Activated CD8-positive, alpha-beta memory T cell treated with anti-CD3 and anti-CD28 coated beads for 36 hours (primary cell): ENCODE data around the gene COG4. TPM values are rescaled to one million over a fixed set of nuclear protein-coding genes. Genes with fewer than 3 reads are reported as not detected.

Experiments used
- CTCF ChIA-PET: fragments of 350-600 bp; sonication (Branson Sonifier 250); formaldehyde crosslinking; loops from one replicate; lab custom pipeline; 2021; ENCODE audit warnings: antibody characterized with exemption; lab: Charles Lee
- POLR2A ChIA-PET: fragments of 350-600 bp; sonication (Branson Sonifier 250); formaldehyde crosslinking; loops from one replicate; lab custom pipeline; 2021; ENCODE audit warnings: antibody characterized with exemption; lab: Charles Lee
- total RNA-seq, 2 experiments: library from RNA; stranded (reverse); gene quantifications; one replicate each; pipeline ENCODE4 v1.2.3, GENCODE V29; 2021

The COG4 gene
- total RNA-seq, 2 experiments from 2014 or later, result 39.4 to 44.2 TPM

DNA sequence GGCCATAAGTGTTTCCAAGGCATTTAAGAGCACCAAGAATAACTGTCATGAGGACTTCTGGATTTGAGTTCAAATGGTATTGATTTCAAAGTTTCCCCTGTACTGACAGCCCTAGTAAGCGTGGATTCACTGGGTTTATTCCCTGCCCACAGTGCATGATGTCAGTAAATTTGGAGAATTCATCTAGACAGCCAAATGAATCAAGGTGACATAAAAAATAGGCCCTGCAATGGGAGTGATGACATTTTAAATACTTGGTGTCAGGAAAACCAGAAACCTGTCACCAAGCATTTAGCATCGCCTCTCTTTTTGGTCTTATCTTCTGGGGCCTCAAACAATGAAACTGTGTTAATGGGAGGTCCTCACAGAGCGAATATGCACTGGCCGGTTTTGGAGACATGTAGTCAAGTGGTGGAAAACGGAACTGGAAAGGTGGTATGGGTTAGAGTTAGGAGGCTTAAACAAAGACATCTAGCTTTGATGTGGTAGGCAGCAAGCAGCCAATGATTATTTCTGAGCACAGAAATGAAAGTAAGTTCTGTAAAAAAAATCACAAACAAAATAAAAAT, 29.1 kb downstream of the COG4 start:
- POLR2A ChIA-PET, result interaction anchor here (1.2 kb wide), 1 partner anchor 113 kb away, joined by 9 read pairs; no protein-coding TSS in a partner anchor
- CTCF ChIA-PET, result no interaction called here

DNA sequence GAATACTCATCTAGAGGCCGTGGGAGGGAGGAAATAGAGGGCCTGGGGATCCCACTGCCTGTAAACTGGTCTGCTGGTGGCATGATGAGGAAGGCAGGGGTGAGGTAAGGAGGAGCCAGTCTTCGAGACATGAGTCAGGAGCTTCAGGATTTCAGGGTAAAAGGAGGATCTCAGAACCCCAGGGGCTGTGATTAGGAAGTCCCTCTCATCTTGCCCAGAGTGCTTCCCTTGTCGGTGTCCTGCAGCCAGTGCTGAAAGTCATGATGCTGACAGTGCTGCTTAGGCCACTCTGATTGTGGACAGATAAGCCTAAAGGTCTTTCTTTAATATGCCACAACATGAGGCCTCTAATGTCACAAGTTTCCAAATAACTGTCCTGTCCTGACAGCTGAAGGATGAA, 29.6 kb downstream of the COG4 start:
- ChIA-PET POLR2A (interaction anchor here (1.2 kb wide), 1 partner anchor 112 kb away, joined by 9 read pairs; no protein-coding TSS in a partner anchor), CTCF (interaction anchor here (0.6 kb wide), 1 partner anchor 142 kb away, joined by 3 read pairs; no protein-coding TSS in a partner anchor)

DNA sequence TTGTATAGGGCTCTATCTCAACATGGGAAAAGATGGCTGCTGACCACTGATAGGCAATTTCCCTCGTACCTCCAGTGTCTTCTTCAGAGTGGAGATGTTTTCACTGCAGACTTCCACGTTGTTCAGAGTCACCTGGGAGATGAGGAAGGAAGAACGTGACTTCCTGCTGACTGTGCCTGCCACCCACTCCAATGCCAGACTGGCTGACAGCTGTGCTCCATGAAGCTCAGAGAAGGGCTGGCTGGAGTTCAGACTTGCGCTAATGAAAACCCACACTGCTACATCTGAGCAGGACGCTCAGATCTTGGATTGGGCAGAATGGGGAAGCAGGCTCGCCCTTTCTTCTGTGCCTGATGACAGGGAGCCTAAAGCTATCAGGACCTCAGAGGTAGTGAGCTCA, 33.1 kb downstream of the COG4 start:
- POLR2A ChIA-PET, result no interaction called here
- CTCF ChIA-PET, result no interaction called here

DNA sequence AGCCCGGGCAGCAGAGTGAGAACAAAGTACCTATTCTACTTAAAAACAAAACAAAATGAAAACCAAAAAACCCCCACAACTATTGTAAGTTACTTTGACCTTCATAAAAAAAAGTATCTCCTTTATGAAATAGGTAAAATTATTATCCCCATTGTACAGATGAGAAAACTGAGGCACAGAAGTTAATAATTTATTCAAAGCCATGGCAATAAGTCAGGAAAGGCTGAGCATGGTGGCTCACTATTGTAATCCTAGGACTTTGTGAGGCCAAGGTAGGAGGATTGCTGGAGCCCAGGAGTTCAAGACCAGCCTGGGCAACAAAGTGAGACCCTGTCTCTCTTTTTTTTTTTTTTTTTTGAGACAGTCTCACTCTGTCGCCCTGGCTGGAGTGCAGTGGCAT, 38.5 kb downstream of the COG4 start:
- ChIA-PET POLR2A (interaction anchor here (0.6 kb wide), 1 partner anchor 125 kb away, joined by 4 read pairs; no protein-coding TSS in a partner anchor), CTCF (interaction anchor here (0.6 kb wide), 1 partner anchor 105 kb away, joined by 4 read pairs; no protein-coding TSS in a partner anchor)

DNA sequence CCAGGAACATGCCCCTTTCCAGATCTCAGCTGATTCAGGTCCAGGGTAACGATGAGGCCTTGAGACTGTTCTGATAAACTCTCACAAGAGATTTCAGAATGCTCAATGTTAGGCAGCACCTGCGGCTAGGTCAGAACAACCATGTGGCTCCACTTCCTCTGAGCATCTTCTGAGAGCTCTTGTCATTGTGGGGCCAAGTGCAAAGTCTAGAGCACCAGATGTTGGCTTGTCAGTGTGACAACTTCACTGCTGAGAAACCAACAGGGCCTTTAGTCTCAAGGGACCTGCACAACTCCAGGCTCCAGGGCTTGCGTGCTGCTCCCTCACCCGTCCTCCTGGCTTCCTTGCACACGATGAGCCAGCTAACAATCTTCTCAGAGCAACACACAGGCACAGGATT, 39.9 kb downstream of the COG4 start:
- CTCF ChIA-PET, result interaction anchor here (1.0 kb wide), 1 partner anchor 12 kb away, joined by 5 read pairs; no protein-coding TSS in a partner anchor
- POLR2A ChIA-PET, result no interaction called here

DNA sequence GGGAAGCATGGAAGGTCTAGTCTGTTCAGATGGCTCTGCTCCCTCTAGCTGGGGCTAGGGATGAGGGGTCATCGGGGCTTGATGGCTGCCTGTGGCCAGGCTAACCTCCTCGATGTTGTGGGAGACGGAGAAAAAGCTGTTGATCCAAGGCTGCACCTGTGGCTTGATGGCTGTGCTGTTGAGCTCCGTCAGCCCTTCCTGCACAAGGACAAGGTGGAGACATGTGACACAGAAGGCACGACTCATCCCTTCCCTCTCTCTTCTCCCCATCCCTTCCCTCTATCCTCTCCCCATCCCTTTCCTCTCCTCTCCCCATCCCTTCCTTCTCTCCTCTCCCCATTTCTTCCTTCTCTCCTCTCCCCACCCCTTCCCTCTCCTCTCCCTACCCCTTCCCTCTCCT, 40.7 kb downstream of the COG4 start:
- POLR2A ChIA-PET, result no interaction called here
- CTCF ChIA-PET, result no interaction called here

DNA sequence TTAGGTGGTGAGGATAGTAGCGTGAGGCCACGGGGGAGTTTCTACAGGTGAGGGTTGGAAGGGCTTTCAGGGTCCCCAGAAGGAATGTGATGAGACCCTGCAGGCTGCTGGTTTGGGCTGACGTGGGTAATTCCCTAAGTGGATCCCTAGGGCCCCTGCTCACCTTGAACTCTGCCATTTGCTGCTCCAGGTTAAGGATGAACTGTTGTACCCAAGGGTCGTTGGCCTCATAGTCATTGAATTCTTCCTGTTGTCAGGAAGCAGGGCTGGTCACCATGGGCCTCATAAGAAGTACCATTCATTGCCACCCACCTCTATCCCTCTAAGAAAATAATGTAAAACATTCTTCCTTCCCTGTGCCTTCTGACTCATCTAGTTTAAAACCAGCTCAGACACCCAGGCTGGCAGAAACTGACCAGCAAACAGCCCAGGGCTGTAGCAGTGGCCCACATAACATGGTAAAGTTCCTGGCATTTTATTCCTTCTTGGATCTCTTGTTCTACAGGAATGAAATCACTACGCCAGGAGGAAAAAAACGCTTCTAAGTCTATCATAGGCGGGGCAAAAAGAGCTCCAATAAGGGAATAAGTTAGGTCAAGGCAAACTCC, 41.3 kb downstream of the COG4 start:
- ChIA-PET CTCF (no interaction called here), POLR2A (no interaction called here)

DNA sequence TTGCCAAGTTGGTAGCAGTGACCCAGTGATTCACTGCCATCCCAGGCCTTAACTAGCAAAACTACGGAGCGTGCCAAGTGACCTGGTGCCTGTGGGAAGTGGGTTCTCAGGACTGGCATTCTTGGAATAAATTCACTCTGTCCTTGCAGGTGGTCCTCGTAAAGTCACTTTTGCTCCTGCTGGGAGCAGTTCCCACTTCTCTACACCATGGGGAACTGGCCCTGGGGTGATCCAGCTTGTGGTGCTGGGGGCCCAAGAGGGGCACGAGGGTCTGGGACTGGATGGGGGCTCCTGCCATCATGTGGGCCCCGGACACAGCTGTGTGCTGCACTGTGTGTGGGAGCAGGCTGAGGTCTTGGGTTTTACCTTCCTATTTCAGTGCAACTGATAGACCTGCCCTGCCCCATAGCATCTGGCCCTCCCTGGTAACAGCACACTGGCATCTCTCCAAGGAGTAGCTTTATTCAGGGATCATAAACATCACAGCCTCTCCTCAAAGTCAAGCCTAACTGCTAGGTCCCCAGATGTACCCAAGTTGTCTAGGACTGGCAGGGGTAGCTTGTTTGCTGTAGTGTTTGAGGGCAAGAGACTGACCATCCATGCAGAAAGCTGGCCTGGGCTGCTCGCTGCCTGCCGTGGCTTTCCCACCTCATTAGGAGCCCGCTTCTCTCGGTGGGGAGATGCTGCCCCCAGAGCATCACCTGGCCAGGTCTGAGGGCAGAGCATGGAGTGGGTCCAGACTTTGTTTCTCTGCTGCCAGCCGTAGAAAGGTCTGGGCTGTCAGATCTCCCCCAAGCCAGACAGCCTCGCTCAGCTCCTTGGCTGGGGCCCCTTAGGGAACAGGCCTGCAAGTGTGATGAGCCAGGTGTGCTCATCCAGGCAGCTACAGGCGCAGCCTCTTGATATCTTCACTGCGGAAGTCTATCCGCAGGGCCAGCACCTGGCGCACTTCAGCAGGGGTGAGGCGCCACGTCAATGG, 42.9 kb downstream of the COG4 start:
- ChIA-PET POLR2A (interaction anchor here (0.6 kb wide), 1 partner anchor 97 kb away, joined by 3 read pairs; no protein-coding TSS in a partner anchor), CTCF (no interaction called here)

DNA sequence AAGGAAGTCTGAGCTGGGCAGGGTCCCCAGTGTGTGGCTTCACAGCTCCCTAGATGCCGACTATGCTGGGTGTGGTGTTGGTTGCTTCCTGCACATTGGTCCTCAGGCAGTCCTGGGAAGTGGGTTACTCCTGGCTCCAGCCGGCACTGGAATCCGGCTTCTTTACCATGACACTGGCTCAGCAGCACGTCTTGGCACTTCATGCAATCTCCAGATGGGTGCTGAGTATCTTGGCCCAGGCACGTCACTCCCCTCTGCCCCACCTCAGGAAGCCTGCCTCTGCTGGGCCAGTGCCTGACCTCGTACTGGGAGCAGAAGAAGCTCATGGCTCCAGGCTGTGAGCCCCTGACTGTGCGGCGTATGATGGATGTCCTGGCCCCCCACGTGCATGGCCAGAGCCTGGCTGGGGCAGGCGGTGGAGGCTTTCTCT, 44.4 kb downstream of the COG4 start:
- CTCF ChIA-PET, result interaction anchor here (2.8 kb wide), 1 partner anchor 40 kb away, joined by 9 read pairs; the partner anchor contains the start of gene ST3GAL2
- POLR2A ChIA-PET, result no interaction called here

DNA sequence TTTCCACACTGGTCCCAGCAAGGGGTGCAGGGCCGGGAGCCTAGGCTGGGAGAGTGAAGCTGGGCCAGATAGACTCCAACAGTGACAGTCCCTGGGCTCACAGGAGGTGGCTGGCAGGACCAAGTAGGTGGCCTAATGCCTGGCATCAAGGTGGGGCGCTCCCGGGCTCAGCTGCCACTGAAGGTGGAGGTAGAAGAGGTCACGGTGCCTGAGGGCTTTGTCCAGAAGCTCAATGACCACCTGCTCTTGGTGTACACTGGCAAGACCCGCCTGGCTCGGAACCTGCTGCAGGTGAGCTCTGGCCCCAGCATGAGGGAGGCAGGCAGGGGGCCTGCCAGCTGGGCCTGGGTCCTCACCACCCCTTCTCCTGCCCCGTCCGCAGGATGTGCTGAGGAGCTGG, 45.2 kb downstream of the COG4 start:
- ChIA-PET POLR2A (interaction anchor here (0.6 kb wide), 1 partner anchor 185 kb away, joined by 3 read pairs; no protein-coding TSS in a partner anchor), CTCF (interaction anchor here (0.5 to 2.8 kb wide), 2 partner anchors 13 to 40 kb away, joined by 6 to 9 read pairs; partner anchors contain the start of gene ST3GAL2)

DNA sequence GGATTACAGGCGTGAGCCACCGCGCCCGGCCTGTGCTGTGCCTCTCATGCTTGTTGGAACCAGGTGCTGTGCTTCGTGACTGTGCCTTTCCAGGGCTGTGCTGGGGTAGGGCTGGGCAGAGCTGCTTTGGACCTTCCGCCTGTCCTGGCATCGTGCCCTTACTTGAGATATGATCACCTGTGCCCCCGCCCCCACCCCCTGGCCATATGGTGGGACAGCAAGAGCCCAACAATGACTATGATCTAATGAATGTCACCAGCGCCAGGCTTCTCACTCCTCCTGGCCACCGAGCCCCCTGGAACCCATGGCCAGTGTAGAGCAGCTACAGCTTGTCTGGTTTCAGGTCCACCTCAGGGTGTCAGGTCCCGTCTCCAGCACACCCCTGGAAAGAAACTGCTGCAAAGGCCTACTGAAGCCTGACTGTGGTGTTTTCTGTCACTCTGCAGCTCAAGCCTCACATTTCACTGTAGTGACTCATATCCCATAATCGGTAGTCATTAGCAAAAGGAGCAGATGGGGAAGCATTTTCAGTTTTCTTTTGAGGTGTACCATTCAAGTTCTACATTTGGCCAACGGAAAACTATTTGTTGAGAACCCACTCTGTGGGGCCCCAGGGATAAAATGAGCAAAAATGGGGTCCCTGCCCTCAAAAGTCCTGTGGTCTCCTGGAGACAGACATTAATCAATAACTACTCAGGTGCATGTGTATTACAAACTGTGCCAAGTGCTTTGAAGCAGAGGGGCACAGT, 46.9 kb downstream of the COG4 start:
- ChIA-PET POLR2A (interaction anchor here (0.6 to 1.2 kb wide), 5 partner anchors 46 to 228 kb away, joined by 3 to 6 read pairs (median 5); partner anchors contain the start of gene COG4), CTCF (interaction anchor here (0.7 to 2.8 kb wide), 3 partner anchors 20 to 48 kb away, joined by 3 to 9 read pairs (median 4); partner anchors contain the start of gene ST3GAL2)

DNA sequence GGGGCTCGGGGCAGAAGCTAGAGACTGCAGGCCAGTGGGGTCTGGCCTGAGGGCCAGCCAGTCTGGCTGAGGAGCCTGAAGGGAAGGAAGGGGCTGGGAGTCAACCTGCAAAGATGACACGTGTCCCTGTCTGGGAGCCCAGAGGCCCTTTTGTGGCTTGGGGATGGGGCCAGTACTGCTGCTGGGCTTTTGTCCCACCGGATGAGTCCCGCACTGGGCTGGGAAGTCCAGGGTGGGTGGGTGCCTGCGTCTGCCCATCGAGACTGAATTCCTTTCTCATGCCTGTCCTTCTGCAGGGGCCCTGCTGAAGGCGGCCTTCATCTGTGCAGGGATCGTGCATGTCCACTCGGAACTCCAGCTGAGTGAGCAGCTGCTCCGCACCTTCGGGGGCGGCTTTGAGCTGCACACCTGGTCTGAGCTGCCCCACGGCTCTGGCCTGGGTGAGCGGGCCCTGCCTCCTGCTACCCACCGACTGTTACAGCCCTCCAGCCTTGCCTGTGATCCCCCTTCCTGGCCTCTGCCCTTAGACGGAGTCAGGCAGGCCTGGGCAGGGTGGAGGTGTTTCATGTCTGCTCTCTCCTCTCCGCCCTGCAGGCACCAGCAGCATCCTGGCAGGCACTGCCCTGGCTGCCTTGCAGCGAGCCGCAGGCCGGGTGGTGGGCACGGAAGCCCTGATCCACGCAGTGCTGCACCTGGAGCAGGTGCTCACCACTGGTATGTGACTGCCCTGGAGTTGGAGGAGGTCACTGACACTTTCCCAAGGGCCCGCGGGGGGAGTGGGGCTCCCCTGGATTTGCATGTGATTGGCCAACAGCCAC, 48.1 kb downstream of the COG4 start:
- CTCF ChIA-PET, result interaction anchor here (0.6 to 1.4 kb wide), 2 partner anchors 20 to 66 kb away, joined by 3 read pairs; no protein-coding TSS in a partner anchor
- POLR2A ChIA-PET, result no interaction called here

DNA sequence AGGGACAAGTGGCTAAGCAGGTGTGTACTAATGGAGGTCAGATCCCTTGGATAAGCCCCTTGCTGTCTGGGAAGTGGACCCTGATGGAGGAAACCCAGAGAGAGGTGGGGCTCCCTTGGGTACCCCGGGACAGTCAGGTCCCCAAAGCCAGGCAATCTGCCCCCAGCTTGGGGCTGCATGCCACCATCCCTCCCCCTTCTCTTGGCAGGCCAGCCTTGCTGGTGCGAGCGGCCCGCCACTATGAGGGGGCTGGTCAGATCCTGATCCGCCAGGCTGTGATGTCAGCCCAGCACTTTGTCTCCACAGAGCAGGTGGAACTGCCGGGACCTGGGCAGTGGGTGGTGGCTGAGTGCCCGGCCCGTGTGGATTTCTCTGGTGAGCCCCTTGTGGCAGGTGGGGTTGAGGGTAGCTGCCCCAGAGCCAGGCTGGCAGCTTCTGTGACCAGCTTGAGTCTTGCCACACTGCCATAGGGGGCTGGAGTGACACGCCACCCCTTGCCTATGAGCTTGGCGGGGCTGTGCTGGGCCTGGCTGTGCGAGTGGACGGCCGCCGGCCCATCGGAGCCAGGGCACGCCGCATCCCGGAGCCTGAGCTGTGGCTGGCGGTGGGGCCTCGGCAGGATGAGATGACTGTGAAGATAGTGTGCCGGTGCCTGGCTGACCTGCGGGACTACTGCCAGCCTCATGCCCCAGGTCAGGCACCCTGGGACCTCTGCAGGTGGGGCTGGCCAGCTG, 48.9 kb downstream of the COG4 start:
- CTCF ChIA-PET, result interaction anchor here (0.6 to 1.4 kb wide), 3 partner anchors 19 to 65 kb away, joined by 3 read pairs; no protein-coding TSS in a partner anchor
- POLR2A ChIA-PET, result no interaction called here

DNA sequence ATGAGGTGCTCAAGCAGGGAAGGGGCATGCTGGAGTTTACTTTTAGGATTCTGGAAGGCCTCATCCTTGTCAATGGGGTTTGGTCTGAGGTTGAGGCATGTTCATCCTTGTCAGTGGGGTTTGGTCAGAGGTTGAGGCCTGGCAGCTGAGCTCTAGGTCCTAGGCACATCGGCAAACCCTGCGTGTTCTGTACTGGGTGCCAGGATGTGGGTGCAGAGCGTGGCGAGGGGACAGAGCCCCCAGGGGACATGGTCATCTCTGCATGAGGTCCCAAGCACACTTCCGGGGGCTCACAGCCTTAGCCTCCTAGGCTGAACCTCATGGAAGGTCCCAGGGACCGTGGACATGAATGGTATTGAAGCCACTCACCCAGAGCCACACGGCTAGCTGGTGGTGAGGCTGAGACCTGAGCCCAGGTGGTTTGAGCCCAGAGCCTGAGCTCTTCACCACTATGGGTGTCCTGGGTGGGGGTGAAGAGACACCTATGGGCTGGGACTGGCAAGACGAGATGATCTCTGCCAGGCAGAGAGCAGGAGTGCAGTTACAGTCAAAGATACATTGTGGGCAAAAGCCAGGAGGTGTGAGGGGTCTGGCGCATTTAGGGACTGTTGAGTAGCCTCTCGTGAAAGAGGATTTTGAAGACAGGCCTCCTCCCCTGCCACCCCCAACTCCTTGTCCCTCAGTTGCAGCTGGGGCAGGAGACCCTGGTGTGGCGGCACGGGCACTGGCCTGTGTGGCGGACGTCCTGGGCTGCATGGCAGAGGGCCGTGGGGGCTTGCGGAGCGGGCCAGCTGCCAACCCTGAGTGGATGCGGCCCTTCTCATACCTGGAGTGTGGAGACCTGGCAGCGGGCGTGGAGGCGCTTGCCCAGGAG, 49.7 kb downstream of the COG4 start:
- ChIA-PET POLR2A (no interaction called here), CTCF (interaction anchor here (1.0 to 1.4 kb wide), 2 partner anchors 18 to 22 kb away, joined by 3 read pairs; no protein-coding TSS in a partner anchor)

DNA sequence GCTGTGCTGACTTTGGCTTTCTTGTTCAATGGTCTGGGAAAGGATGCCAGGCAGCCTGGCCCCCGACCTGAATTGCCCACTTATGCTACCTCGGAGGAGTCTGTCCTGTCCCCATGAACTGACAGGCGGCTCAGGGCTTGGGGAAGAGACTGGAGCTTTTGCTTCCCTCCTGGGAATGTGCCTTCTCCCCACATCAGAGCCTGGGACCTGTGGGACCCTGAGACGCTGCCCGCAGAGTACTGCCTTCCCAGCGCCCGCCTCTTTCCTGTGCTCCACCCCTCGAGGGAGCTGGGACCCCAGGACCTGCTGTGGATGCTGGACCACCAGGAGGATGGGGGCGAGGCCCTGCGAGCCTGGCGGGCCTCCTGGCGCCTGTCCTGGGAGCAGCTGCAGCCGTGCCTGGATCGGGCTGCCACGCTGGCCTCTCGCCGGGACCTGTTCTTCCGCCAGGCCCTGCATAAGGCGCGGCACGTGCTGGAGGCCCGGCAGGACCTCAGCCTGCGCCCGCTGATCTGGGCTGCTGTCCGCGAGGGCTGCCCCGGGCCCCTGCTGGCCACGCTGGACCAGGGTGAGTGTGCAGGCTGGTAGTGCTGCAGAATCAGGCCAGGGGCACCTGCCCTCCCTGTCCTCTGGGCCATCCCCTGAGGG, 50.4 kb downstream of the COG4 start:
- POLR2A ChIA-PET, result no interaction called here
- CTCF ChIA-PET, result interaction anchor here (1.7 kb wide), 1 partner anchor 11 kb away, joined by 5 read pairs; no protein-coding TSS in a partner anchor
